ENCODE results near the gene OSTF1. TPM values are rescaled to one million over a fixed set of nuclear protein-coding genes. Genes with fewer than 3 reads are reported as not detected.

OSTF1 gene
- total RNA-seq, 2 donors from 2014 or later: 32.7 to 35.7 TPM

- ATAC-seq: no peak
- no peak for DNase-seq
- intact Hi-C loops (cut with DNase I): no loop called here
These were observed 57.9 kb downstream of the OSTF1 start for GRCh38 chr9:75146229-75146628.

DNA sequence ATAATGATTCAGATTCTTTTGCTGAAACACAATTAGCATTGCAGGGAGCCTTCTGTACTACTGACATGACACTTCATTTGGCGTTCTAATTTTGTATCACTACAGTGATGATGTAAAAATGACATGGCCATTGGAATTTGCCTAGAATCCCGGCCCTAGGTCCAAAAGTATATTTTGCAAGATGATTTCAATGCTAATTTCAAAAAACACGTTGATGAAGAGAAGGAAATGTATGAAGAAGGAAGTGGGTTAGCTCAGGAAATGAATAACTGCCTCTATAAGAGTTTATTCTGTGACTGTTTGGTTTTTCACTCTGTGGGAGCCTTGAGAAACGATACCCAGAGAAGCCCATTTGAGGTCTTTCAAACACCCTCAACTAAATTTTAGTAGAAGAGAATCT is 59.3 kb downstream of the OSTF1 start:
- intact Hi-C loops (cut with DNase I): no loop called here
- DNase-seq (no peak), ATAC-seq (peak in 1 of 2 donors; percentile 26)

GRCh38 chr9:75148561-75148960 is 60.2 kb downstream of the OSTF1 start:
- ATAC-seq: peak; percentile 86 to 88
- no peak for DNase-seq
- intact Hi-C loops (cut with DNase I): no loop called here

- no peak for DNase-seq
- no peak for ATAC-seq
- intact Hi-C loops (cut with DNase I): no loop called here
These were observed 61.5 kb downstream of the OSTF1 start for GRCh38 chr9:75149841-75150241.

DNA sequence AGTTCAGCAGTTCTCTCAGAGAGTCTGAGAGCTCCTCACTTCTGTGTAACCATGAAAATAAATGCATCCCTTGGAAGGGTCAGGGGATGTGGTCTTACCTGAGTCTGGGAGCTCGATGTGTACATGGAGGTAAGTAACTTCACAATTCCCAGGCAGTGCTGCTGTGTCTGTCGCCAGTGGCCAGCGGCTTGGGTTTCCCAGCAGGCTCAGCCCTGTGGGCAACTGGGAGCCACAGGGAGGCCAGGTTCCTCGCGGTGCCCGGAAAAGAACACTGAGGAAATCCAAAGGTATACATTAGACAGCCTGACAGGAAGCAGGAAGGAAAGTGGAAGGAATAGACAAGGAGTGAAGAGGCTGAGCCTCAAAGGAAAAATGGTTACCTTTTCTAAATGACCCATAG is 62.2 kb downstream of the OSTF1 start:
- intact Hi-C loops (cut with DNase I): no loop called here
- ATAC-seq: no peak

GRCh38 chr9:75152416-75152815 is 64.1 kb downstream of the OSTF1 start:
- ATAC-seq (no peak), DNase-seq (no peak)
- intact Hi-C loops (cut with DNase I): no loop called here

More for the DNA sequence above, 62.2 kb downstream of the OSTF1 start:
- no peak for DNase-seq

DNA sequence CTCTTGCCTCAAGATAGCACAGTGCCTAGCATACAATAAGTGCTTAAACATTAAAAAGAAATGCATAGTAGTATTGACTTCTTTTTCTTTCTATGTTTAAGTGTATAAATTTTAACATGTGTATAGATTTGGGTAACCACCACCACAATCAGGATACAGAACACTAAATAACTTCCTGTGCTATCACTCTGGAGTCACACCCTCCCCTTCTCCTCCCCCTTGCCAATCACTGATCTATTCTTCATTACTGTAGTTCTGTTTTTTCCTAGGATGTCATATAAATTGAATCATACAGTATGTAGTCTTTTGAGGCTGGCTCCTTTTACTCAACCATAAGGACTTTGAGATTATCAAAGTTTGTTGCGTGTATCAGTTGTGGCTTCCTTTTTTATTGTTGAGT is 68.5 kb downstream of the OSTF1 start:
- no peak for DNase-seq

GRCh38 chr9:75161116-75161857 is 73.0 kb downstream of the OSTF1 start:
- intact Hi-C loops (cut with DNase I): no loop called here
- ATAC-seq (no peak), DNase-seq (no peak)

More for the DNA sequence above, 68.5 kb downstream of the OSTF1 start:
- ATAC-seq: no peak
- intact Hi-C loops (cut with DNase I): no loop called here

DNA sequence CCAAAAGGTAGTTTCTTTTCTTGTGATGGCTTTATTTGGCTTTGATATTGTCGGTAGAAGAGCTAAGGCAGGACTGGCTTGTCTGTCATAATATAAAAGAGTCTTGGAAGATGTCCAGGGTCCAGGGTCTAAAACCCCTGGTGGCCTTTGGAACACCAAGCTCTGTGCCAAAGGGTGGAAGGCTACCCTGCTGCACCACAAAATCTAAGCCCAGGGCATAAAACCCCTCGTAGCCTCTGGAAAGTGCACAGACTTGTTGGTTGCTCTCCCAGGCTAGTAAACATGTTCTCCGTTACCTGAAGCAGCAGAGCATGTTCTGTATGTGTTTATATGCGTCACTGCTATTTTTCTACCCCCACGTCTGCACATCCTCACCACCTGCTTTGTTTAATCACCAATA is 75.5 kb downstream of the OSTF1 start:
- no peak for ATAC-seq

DNA sequence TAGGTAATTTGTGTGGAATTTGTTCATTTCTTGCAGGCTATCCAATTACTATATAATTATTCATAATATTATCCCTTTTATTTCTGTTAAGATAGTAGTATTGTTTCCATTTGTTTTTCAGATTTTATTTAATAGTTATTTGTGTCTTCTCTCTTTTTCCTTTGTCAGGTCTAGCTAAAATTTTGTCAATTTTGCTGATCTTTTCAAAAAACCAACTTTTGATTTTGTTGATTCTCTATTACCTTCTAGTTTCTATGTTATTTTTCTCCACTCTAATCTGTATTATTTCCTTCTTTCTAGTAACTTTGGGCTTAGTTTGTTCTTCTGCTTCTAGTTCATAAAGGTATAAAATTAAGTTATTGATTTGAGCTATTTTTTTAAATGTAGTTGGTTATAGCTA is 76.3 kb downstream of the OSTF1 start:
- intact Hi-C loops (cut with DNase I): no loop called here
- no peak for DNase-seq
- ATAC-seq: no peak

More for the DNA sequence above, 75.5 kb downstream of the OSTF1 start:
- no peak for DNase-seq
- intact Hi-C loops (cut with DNase I): no loop called here

GRCh38 chr9:75167281-75167680 is 79.0 kb downstream of the OSTF1 start:
- intact Hi-C loops (cut with DNase I): no loop called here
- DNase-seq (no peak), ATAC-seq (no peak)

DNA sequence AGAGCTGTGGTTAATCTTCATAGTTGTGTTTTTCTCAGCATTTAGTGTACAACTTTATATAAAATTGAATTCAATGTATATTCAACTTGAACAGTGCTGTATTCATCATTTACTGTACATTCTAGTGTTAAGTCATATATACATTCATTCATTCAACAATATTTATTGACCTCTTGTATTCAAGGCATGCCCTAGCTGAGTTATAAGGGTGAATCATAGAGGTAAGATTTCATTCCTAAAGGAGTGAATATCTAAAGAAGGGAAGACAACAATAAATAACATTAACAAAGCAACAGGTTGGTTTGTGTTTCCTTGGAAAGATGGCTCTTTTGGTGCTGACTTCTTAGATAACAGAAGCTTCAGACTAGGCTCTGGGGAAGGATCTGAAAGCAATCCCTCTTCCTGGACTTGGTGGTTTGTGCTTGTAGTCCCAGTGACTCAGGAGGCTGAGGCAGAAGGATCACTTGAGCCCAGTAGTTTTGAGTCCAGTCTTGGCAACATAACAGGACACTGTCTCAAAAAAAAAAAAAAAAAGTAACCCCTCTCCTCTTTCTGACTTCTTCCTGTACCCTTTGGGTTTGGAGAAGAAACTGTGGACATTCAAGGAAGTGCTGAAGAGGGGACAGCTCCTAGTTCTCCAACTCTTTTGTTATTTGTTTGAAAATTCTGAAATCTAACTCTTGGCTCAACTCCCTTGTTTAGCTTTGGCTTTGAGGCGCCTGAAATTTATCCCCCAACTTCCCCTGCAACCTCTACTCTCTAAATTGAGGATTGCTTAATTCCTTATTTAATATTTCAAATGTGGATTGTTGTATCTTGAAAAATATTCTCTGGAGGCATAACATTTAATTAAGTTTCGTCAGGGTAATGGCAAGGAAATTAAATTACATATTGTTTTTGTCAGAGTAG is 80.2 kb downstream of the OSTF1 start:
- DNase-seq (no peak), ATAC-seq (no peak)
- intact Hi-C loops (cut with DNase I): no loop called here

GRCh38 chr9:75169623-75170022 is 81.3 kb downstream of the OSTF1 start:
- intact Hi-C loops (cut with DNase I): no loop called here
- DNase-seq: no peak
- ATAC-seq: no peak

- ATAC-seq: no peak
- intact Hi-C loops (cut with DNase I): no loop called here
- DNase-seq: no peak
These were observed 82.6 kb downstream of the OSTF1 start for GRCh38 chr9:75170898-75171360.

GRCh38 chr9:75175395-75175794 is 87.1 kb downstream of the OSTF1 start:
- ATAC-seq: no peak
- intact Hi-C loops (cut with DNase I): no loop called here

GRCh38 chr9:75176037-75176436 is 87.7 kb downstream of the OSTF1 start:
- no peak for DNase-seq
- no peak for ATAC-seq

More at GRCh38 chr9:75175395-75175794, 87.1 kb downstream of the OSTF1 start:
- no peak for DNase-seq

GRCh38 chr9:75181750-75182149 is 93.4 kb downstream of the OSTF1 start:
- ATAC-seq: peak in 1 of 2 donors; percentile 72
- intact Hi-C loops (cut with DNase I): no loop called here
- DNase-seq: no peak

More at GRCh38 chr9:75176037-75176436, 87.7 kb downstream of the OSTF1 start:
- intact Hi-C loops (cut with DNase I): no loop called here

DNA sequence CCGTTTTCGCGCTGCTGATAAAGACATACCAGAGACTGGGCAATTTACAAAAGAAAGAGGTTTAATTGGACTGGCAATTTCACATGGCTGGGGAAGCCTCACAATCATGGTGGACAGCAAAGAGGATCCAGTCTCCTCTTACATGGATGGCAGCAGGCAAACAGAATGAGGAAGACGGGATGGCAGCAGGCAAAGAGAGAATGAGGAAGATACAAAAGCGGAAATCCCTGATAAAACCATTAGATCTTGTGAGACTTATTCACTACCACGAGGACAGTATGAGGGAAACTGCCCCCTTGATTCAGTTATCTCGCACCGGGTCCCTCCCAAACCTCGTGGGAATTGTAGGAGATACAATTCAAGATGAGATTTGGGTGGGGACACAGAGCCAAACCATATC is 95.0 kb downstream of the OSTF1 start:
- ATAC-seq (no peak), DNase-seq (no peak)
- intact Hi-C loops (cut with DNase I): no loop called here

DNA sequence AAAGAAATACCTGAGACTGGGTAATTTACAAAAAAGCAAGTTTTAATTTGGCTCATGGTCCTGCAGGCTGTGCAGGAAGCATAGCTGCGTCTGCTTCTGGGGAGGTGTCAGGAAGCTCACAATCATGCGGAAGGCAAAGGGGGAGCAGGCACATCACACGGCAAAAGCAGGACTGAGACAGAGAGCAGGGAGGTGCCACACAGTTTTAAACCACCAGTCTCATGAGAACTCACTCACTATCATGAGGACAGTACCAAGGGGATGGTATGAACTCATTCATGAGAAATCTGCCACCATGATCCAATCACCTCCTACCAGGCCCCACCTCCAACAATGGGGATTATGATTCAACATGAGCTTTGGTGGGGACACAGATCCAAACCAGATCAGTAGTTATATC is 96.2 kb downstream of the OSTF1 start:
- intact Hi-C loops (cut with DNase I): no loop called here

GRCh38 chr9:75185585-75186170 is 97.4 kb downstream of the OSTF1 start:
- peak; percentile 25 for DNase-seq
- ATAC-seq: no peak
- intact Hi-C loops (cut with DNase I): no loop called here

More for the DNA sequence above, 96.2 kb downstream of the OSTF1 start:
- no peak for ATAC-seq
- no peak for DNase-seq

Data from left cardiac atrium (tissue), 4 donors.